GM21360 (cell line): Measurements from ENCODE around the gene VWF.

Experiments
- ATAC-seq: cut with Tn5 transposase; IDR thresholded peaks from one replicate; pipeline ENCODE4 v1.9.1; 2021; ENCODE audit warnings: mild to moderate bottlenecking, moderate library complexity; ENCODE audit not compliant: unreplicated experiment

Gene VWF

GRCh38 chr12:5916785-5917290 lies 207.6 kb downstream of the VWF start:
- ATAC-seq, result no peak

DNA sequence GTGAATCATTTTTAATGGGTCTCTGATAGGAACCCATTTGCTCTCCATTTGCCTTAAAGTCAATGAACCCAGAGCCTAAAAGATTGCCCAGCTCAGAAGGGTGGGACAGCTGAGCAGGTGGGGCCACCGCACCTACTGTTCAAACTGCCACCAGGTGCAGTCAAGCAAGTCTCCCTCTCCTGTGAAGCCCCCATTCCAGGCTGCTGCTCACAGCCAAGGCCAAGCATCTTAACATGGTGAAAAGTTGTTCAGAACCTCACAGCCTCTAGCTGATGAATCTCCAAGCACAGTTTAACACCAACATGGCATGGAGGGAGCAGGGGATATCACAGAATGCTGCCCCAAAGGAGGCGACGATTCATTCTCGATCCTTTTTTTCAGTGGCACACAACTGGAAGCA lies 209.0 kb downstream of the VWF start:
- ATAC-seq, result no peak

DNA sequence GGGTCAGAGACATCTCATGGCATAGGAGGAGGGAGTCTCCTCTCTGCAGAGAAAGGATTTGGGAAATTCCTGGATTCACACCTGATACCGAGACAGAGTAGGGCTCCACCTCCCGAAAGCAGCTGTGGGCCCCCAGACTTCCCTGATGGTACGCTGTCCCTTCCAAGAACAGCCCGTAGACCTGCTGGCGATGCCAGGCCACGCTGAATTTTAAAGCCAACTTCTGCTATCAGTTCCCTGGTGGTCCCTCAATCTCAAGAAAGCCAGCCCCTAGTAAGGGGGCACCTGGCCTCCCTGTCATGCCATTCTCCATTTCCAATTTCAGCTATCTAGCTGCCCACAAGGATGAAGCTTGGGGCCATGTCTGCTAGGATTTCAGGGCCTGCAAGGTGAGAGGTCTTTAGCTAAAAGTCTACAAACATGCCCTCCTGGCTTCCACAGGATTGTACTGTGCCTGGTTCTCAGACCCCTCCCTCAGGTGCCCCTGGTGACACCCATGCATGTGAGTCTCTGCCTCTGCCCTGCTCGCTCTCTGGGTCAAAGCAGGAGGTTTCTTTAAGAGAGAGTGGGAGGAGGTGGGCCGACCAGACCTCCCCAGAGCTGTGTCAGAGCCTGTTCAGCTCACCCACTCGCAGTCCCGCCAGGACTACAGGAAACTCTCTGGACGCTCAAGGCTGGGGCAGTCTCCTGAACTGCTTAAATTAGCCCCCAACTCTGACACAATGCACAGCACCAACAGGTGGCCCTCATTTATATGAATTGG lies 209.9 kb downstream of the VWF start:
- no peak for ATAC-seq

DNA sequence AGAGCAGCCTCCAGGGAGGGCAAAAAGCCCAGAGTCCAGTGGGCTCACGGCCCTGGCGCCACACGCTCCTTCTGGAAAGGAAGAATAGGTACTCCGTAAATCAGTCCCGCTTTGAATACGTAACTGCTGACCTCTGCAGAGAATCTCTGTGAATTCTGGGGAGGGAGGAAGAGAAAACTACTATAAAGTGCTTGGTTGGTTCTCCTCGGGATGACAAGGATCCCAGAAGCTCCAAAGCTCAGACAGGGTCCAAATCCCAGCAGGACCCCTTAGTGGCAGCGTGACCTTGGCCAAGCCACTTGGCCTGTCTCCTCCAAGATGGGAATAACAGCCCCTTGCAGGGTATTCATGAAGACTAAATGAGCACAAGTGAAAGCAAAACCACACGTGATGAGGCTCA lies 211.1 kb downstream of the VWF start:
- ATAC-seq, result no peak

DNA sequence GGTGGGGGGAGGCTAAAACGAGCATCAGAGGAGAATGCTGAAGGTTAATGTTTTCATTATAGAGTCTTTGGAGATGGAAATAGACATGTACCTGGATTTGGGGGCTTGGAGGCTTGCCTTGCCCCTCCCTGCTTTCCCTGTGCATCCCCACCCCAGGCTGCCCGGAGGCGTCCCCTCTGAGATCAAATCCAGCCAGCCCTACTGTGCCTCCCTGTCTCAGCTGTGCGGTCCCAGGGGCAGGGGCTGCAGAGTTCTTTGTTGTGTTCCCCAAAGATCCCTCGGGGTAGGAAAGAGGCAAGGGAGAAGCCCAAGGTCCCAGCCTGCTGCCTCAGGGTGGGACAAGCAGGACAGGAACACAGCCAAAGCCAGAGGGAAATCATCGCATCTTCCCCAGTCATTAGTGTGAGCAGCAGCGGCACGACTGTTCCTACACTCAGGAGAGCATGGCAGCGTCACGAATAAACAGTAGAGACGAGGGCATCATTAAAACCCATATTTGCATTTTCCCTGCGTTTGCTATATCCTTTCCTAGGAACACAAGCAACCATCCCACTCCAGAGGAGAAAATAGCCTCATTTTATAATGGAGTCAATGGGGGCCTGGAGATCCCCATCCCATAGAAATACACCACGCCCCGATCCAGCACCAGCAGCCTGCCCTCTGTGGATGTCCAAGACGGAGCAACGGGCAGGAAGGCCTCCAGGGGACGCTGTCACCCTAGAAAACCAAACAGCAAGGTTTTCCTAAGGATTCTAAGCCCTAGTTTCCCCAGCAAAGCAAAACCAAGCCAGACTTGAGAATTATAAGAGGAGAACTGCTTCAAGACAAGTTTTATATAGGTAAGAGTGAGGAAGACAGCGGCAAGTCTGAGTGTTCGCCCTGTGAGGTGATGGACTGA lies 211.8 kb downstream of the VWF start:
- ATAC-seq, result no peak

DNA sequence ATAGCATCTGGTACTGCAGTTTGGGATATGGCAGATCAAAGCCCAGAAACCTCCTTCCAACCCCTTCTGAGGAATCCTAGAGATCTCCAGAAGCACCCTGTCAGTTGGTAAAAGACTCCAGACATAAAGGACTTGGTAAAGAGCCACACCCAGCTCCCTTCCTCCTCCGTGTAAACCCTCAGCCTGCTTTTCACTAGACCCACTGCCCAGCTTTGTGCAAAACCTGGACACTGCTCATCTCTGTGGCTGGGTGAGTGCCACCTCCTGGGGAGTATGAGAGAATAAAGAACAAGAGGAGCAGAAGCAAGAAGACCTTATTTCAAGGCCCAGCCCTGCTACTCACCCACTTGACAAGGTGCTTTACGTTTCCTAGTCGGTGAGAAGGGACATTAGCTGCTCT lies 212.5 kb downstream of the VWF start:
- no peak for ATAC-seq

DNA sequence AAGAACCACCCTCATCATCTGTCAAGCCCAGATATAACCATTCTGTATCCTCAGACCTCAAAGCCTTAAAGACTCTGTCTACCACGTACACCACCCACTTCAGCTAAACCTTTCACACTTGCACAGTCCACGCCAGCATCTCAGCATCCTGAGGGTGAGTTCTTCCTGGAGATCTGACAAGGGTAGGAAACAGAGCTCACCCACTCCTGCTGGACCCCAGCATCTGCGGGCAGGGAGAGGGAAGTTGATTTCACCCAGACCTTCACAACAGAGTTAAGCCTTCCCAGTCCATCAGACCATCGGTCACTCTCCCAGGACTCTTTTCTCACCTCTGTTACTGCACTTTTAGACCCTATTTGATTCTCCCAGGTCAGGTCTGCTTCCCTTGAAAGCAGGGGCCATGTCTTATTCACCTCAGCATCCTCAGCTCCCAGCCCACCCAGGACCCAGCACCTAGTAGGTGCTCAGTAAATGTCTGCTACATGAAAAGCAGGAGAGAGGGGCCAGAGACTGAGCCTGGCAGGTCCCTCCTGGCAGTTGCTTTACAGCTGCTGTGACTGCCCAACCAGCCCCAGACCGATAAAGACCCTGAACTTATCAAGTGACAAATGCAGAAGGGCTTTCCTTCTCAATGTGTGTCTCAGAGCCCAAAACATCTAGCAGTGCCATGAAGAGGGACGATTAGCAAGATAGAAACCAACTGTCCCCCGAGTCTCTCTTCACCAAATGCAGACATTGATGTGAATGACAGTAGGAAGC lies 213.5 kb downstream of the VWF start:
- ATAC-seq, result no peak

- ATAC-seq, result no peak
These were observed 214.9 kb downstream of the VWF start for GRCh38 chr12:5909560-5909959.

DNA sequence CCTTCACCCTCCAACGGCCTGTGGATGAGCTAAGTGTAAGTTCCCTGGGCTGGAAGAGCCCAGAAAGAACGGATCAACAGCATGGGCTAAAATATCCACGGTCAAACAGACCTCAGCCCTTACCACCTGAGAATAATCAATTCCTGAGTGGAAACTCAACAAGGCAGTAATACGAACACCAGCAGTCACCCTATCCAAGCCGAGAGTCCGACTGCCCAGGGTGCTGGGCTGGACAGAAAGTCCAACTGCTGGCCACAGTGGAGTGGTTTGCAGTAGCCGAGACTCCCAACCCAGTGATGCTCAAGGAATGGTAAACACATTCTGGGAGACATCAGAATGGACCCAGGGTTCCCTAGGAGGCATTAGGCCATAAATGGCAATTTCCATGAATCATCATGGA lies 216.2 kb downstream of the VWF start:
- ATAC-seq, result no peak

GRCh38 chr12:5907807-5908206 lies 216.7 kb downstream of the VWF start:
- ATAC-seq, result no peak

DNA sequence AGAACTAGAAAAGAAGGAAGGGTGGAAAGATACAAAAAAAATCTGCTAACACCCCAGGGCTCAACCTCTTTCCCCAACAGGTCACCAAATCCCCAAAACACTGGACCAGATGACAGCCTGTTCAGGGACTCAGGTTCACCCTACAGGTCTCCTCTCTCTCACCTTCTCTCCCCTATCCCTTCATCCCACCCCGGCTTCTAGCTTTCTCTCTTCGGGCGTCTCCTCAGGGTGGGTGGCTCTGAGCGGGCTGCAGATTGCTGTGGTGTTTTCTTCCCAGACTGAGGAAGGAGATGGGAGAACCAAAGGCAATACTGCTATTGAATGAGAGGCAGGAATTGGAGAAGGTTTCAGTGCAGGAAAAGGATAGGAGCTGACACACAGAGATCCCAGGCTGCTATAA lies 218.7 kb downstream of the VWF start:
- ATAC-seq, result no peak

GRCh38 chr12:5904969-5905368 lies 219.5 kb downstream of the VWF start:
- no peak for ATAC-seq

- no peak for ATAC-seq
These were observed 220.0 kb downstream of the VWF start for GRCh38 chr12:5904441-5904840.

DNA sequence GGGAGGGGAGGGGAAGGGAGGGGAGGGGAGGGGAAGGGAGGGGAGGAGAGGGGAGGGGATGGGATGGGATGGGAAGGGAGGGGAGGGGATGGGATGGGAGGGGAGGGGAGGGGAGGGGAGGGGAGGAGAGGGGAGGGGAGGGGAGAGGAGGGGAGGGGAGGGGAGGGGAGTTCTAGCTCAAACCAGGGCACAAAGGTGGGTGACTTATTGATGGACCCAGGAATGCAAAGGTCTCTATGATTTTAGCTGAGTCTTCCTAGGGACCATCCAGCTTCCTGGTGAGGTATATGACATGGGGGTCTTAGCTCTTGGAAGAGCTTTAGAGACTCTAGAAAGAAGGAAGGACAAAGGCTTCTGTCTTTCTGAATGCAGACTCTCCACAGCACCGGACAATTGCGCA lies 221.7 kb downstream of the VWF start:
- ATAC-seq, result no peak

- ATAC-seq, result no peak
These were observed 223.1 kb downstream of the VWF start for GRCh38 chr12:5901416-5901815.

- ATAC-seq, result no peak
These were observed 223.8 kb downstream of the VWF start for GRCh38 chr12:5900533-5901205.

GRCh38 chr12:5900076-5900475 lies 224.4 kb downstream of the VWF start:
- no peak for ATAC-seq

GRCh38 chr12:5899675-5900074 lies 224.8 kb downstream of the VWF start:
- no peak for ATAC-seq

GRCh38 chr12:5898874-5899273 lies 225.6 kb downstream of the VWF start:
- no peak for ATAC-seq
